Calu3 (cell line): ENCODE measurements around the gene CEACAM16. TPM values are rescaled to one million over a fixed set of nuclear protein-coding genes. Genes with fewer than 3 reads are reported as not detected.

Experiments
- BruUV-seq: library from RNA; stranded (reverse); fragments of 400-500 nt; replicated peaks from 2 replicates; lab custom pipeline; 2021; lab: Mats Ljungman, UMichigan
- CTCF ChIA-PET: fragments of 300-600 bp; sonication (Branson Sonifier 250); formaldehyde crosslinking; loops from one replicate; lab custom pipeline; 2022; ENCODE audit warnings: antibody characterized with exemption; lab: Charles Lee
- DNase-seq: peaks from one replicate; pipeline ENCODE4 v3.0.0; 2022
- H3K27ac Mint-ChIP-seq: one replicate; pipeline ENCODE4 v1.8.0; 2022; ENCODE audit warnings: mixed read lengths; ENCODE audit not compliant: unreplicated experiment
- H3K27me3 Mint-ChIP-seq: one replicate; pipeline ENCODE4 v1.8.0; 2022; ENCODE audit warnings: mixed read lengths; ENCODE audit not compliant: unreplicated experiment
- H3K36me3 Mint-ChIP-seq: one replicate; pipeline ENCODE4 v1.8.0; 2022; ENCODE audit warnings: mild to moderate bottlenecking, moderate library complexity, mixed read lengths; ENCODE audit not compliant: insufficient read depth, unreplicated experiment
- H3K4me1 Mint-ChIP-seq: one replicate; pipeline ENCODE4 v1.8.0; 2022; ENCODE audit warnings: mild to moderate bottlenecking, low read depth, mixed read lengths; ENCODE audit not compliant: unreplicated experiment
- H3K4me3 Mint-ChIP-seq: one replicate; pipeline ENCODE4 v1.8.0; 2022; ENCODE audit warnings: mild to moderate bottlenecking, low read depth, moderate library complexity, mixed read lengths; ENCODE audit not compliant: unreplicated experiment
- H3K9me3 Mint-ChIP-seq: one replicate; pipeline ENCODE4 v1.8.0; 2022; ENCODE audit warnings: low read depth, mixed read lengths; ENCODE audit not compliant: unreplicated experiment
- CTCF ChIP-seq: fragments of 200-600 bp; IDR thresholded peaks from one replicate; pipeline ENCODE4 v1.8.0; 2022; ENCODE audit warnings: antibody characterized with exemption; ENCODE audit not compliant: unreplicated experiment
- intact Hi-C: fragments of 100-400 bp; cut with micrococcal nuclease; formaldehyde crosslinking; loops from one replicate; pipeline ENCODE4 v1.10.0; 2022; ENCODE audit not compliant: unreplicated experiment
- total RNA-seq: library from RNA; stranded (reverse); gene quantifications from 2 replicates; pipeline ENCODE4 v1.2.3, GENCODE V29; 2022

Gene CEACAM16
- total RNA-seq, 1 experiment from 2014 or later = 0.38 TPM

GRCh38 chr19:44756089-44756562, 57.2 kb downstream of the CEACAM16 start:
- no peaks in the 10 kb centered on the region for H3K27me3 Mint-ChIP-seq
- no peak overlapping the region for H3K27ac Mint-ChIP-seq
- H3K36me3 Mint-ChIP-seq = peaks cover 85% of the 10 kb centered on the region
- no TSS peak for BruUV-seq
- H3K4me3 Mint-ChIP-seq = no peak overlapping the region
- CTCF ChIA-PET = no interaction called here
- no peaks in the 10 kb centered on the region for H3K9me3 Mint-ChIP-seq
- no peak for DNase-seq
- intact Hi-C loops = no loop called here
- no peak for TF ChIP-seq CTCF
- H3K4me1 Mint-ChIP-seq = peaks cover 40% of the 10 kb centered on the region

- H3K27me3 Mint-ChIP-seq = no peaks in the 10 kb centered on the region
- H3K4me3 Mint-ChIP-seq = no peak overlapping the region
- peaks cover 75% of the 10 kb centered on the region for H3K36me3 Mint-ChIP-seq
- intact Hi-C loops = no loop called here
- no peak for TF ChIP-seq CTCF
- DNase-seq = no peak
- peaks cover 36% of the 10 kb centered on the region for H3K4me1 Mint-ChIP-seq
- H3K27ac Mint-ChIP-seq = no peak overlapping the region
- CTCF ChIA-PET = interaction anchor here (0.5 to 0.6 kb wide), 2 partner anchors 32 to 39 kb away, joined by 3 to 4 read pairs; no protein-coding TSS in a partner anchor
- BruUV-seq = no TSS peak
- no peaks in the 10 kb centered on the region for H3K9me3 Mint-ChIP-seq
Measured at GRCh38 chr19:44757057-44757734, 58.2 kb downstream of the CEACAM16 start.

GRCh38 chr19:44757735-44758505, 59.0 kb downstream of the CEACAM16 start:
- Mint-ChIP-seq H3K27me3 (no peaks in the 10 kb centered on the region), H3K27ac (no peak overlapping the region), H3K36me3 (peaks cover 67% of the 10 kb centered on the region), H3K4me3 (no peak overlapping the region), H3K9me3 (no peaks in the 10 kb centered on the region), H3K4me1 (peaks cover 29% of the 10 kb centered on the region)
- CTCF ChIA-PET = interaction anchor here (0.5 kb wide), 1 partner anchor 39 kb away, joined by 4 read pairs; no protein-coding TSS in a partner anchor
- no peak for DNase-seq
- intact Hi-C loops = no loop called here
- no peak for TF ChIP-seq CTCF
- BruUV-seq = no TSS peak

GRCh38 chr19:44758596-44758995, 59.6 kb downstream of the CEACAM16 start:
- DNase-seq = no peak
- no peak for TF ChIP-seq CTCF
- peaks cover 61% of the 10 kb centered on the region for H3K36me3 Mint-ChIP-seq
- BruUV-seq = no TSS peak
- no peak overlapping the region for H3K27ac Mint-ChIP-seq
- H3K9me3 Mint-ChIP-seq = no peaks in the 10 kb centered on the region
- H3K4me1 Mint-ChIP-seq = peaks cover 22% of the 10 kb centered on the region
- no peak overlapping the region for H3K4me3 Mint-ChIP-seq
- CTCF ChIA-PET = no interaction called here
- intact Hi-C loops = no loop called here
- H3K27me3 Mint-ChIP-seq = no peaks in the 10 kb centered on the region
